ENCODE results near the gene ZNF627. TPM values are rescaled to one million over a fixed set of nuclear protein-coding genes. Genes with fewer than 3 reads are reported as not detected.
"Not testable (repeated sequence)": the region's sequence is repeated elsewhere in the genome, so short reads cannot be mapped to it uniquely, and the experiment has no call there.

ZNF627 gene
- total RNA-seq, 2 experiments from 2014 or later: 6.1 to 6.5 TPM

DNA sequence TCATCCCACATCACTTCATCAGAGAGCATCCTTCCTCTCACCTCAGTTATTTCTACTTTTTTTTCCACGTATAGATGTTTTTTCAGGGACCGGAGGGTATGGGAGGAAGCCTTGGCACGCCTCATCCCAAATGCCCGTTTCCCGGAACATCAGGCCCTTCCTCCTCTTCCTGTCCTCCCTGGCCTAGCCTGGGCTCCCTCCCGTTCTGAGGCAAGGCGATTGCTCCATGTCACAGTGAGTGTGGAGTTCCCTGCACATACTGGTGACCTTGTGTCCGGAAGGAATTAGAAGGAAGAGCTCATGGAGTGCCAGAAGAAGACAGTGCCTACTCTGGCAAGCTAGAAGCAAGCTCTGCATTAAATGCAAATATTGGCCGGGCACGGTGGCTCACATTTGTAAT lies 1.1 kb upstream of the ZNF627 start:
- POLR2A ChIA-PET: interaction anchor here (0.8 kb wide), 1 partner anchor 60 kb away, joined by 3 read pairs; no protein-coding TSS in a partner anchor

DNA sequence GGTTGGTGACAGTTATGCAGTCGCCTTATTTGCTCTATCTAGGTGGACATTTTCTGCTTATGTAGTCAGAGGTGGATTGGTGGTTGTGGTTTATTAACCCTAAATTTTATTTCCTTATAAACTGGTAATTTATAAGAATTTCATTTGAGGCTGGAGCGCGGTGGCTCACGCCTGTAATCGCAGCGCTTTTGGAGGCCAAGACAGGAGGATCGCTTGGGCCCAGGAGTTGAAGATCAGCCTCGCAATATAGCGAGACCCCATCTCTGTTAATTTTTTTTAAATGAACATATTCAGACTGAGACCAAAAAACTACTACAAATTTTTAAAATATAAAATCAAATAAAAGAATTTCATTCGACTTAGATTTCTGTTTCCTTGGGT lies 810 bp downstream of the ZNF627 start:
- Mint-ChIP-seq H3K9me3 (no peaks in the 10 kb centered on the region), H3K36me3 (ENCODE audit: low read depth) (peaks cover 18% of the 10 kb centered on the region), H3K4me1 (ENCODE audit: low read depth) (peaks cover 30% of the 10 kb centered on the region), H3K4me3 (peak overlapping the region; percentile 88), H3K27me3 (no peaks in the 10 kb centered on the region), H3K27ac (peak overlapping the region; percentile 80)
- ChIA-PET CTCF (interaction anchor here (0.9 kb wide), 1 partner anchor 62 kb away, joined by 3 read pairs; no protein-coding TSS in a partner anchor), POLR2A (interaction anchor here (0.5 to 1.2 kb wide), 5 partner anchors 16 to 70 kb away, joined by 3 to 6 read pairs (median 3); no protein-coding TSS in a partner anchor)
- ATAC-seq (no peak), DNase-seq (no peak)
- TF ChIP-seq, protein P1, sequence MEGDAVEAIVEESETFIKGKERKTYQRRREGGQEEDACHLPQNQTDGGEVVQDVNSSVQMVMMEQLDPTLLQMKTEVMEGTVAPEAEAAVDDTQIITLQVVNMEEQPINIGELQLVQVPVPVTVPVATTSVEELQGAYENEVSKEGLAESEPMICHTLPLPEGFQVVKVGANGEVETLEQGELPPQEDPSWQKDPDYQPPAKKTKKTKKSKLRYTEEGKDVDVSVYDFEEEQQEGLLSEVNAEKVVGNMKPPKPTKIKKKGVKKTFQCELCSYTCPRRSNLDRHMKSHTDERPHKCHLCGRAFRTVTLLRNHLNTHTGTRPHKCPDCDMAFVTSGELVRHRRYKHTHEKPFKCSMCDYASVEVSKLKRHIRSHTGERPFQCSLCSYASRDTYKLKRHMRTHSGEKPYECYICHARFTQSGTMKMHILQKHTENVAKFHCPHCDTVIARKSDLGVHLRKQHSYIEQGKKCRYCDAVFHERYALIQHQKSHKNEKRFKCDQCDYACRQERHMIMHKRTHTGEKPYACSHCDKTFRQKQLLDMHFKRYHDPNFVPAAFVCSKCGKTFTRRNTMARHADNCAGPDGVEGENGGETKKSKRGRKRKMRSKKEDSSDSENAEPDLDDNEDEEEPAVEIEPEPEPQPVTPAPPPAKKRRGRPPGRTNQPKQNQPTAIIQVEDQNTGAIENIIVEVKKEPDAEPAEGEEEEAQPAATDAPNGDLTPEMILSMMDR (IDR thresholded peaks at IDR 0.05): no peak
- intact Hi-C loops (cut with micrococcal nuclease): loop anchor here (5.0 kb wide), 1 partner anchor 71 kb away; the partner anchor contains the start of gene ECSIT

More for the DNA sequence above, 1.1 kb upstream of the ZNF627 start:
- ATAC-seq: no peak
- Mint-ChIP-seq H3K4me3 (peak overlapping the region; percentile 88), H3K27me3 (no peaks in the 10 kb centered on the region), H3K27ac (peak overlapping the region; percentile 89), H3K4me1 (ENCODE audit: low read depth) (peaks cover 26% of the 10 kb centered on the region), H3K9me3 (no peaks in the 10 kb centered on the region), H3K36me3 (ENCODE audit: low read depth) (peaks cover 11% of the 10 kb centered on the region)
- TF ChIP-seq, protein P1 (IDR thresholded peaks at IDR 0.05): no peak
- DNase-seq: no peak
- CTCF ChIA-PET: no interaction called here
- intact Hi-C loops (cut with micrococcal nuclease): loop anchor here (5.0 kb wide), 1 partner anchor 69 kb away; the partner anchor contains the start of gene ECSIT

DNA sequence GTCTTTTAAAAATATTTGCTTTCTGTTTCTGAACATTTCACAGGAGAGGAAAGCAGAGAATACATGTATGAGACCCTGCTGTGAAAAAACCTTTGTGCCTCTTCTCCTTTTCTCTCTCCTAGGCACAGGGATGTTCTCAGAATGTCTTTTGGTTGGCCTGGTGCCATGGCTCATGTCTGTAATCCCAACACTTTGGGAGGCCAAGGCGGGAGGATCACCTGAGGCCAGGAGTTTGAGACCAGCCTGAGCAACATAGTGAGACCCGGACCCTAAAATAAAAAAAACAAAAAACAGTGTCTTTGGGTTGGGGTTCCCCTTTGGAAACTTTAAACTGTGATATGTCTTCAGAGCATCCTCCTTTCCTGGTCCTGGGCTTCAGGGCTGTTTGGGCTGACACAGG lies 1.5 kb downstream of the ZNF627 start:
- H3K27ac Mint-ChIP-seq: no peak overlapping the region
- POLR2A ChIA-PET: interaction anchor here (0.6 to 0.8 kb wide), 2 partner anchors 38 to 59 kb away, joined by 3 read pairs; no protein-coding TSS in a partner anchor
- H3K9me3 Mint-ChIP-seq: no peaks in the 10 kb centered on the region
- peak overlapping the region; percentile 88 for H3K4me3 Mint-ChIP-seq
- CTCF ChIA-PET: interaction anchor here (1.0 kb wide), 1 partner anchor 11 kb away, joined by 3 read pairs; no protein-coding TSS in a partner anchor
- ATAC-seq: no peak
- intact Hi-C loops (cut with micrococcal nuclease): loop anchor here (5.0 kb wide), 1 partner anchor 71 kb away; the partner anchor contains the start of gene ECSIT
- H3K4me1 Mint-ChIP-seq (ENCODE audit: low read depth): peaks cover 30% of the 10 kb centered on the region
- no peak for DNase-seq
- H3K27me3 Mint-ChIP-seq: no peaks in the 10 kb centered on the region
- TF ChIP-seq, protein P1 (IDR thresholded peaks at IDR 0.05): no peak
- peaks cover 19% of the 10 kb centered on the region for H3K36me3 Mint-ChIP-seq (ENCODE audit: low read depth)

DNA sequence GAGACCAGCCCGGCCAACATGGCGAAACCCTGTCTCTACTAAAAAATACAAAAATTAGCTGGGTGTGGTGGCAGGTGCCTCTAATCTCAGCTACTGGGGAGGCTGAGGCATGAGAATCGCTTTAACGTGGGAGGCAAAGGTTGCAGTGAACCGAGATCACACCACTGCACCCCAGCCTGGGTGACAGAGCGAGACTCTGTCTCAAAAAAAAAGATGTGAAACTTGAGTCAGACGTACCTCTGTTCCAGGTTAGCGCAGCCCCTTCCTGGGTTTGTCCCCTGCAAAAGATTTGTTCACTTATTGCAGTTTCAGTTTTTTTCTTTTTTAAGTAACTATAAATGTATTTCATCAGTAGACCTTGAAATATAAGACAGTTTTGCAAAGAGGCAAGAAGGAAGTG lies 2.4 kb downstream of the ZNF627 start:
- not testable (repeated sequence) for H3K27me3 Mint-ChIP-seq, ATAC-seq, H3K27ac Mint-ChIP-seq, H3K4me3 Mint-ChIP-seq, H3K9me3 Mint-ChIP-seq
- intact Hi-C loops (cut with micrococcal nuclease): loop anchor here (5.0 kb wide), 1 partner anchor 72 kb away; the partner anchor contains the start of gene ECSIT
- POLR2A ChIA-PET: interaction anchor here (0.8 kb wide), 1 partner anchor 58 kb away, joined by 3 read pairs; no protein-coding TSS in a partner anchor
- peaks cover 29% of the 10 kb centered on the region for H3K36me3 Mint-ChIP-seq (ENCODE audit: low read depth)
- CTCF ChIA-PET: interaction anchor here (1.0 kb wide), 1 partner anchor 12 kb away, joined by 3 read pairs; no protein-coding TSS in a partner anchor
- peaks cover 30% of the 10 kb centered on the region for H3K4me1 Mint-ChIP-seq (ENCODE audit: low read depth)
- peak; percentile 28 for DNase-seq

DNA sequence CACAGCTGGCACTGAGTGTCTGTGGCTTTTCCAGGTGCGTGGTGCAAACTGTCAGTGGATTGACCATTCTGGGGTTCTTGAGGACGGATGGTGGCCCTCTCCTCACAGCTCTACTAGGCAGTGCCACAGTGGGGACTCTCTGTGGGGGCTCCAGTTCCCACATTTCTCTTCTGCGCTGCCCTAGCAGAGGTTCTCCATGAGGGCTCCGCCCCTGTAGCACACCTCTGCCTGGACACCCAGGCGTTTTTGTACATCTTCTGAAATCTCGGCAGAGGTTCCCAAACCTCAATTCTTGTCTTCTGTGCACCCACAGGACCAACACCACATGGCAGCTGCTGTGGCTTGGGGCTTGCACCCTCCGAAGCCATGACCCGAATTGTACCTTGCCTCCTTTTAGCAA lies 9.2 kb downstream of the ZNF627 start:
- H3K36me3 Mint-ChIP-seq (ENCODE audit: low read depth): peaks cover 38% of the 10 kb centered on the region
- ATAC-seq (no peak), DNase-seq (no peak)
- TF ChIP-seq, protein P1 (IDR thresholded peaks at IDR 0.05): no peak
- ChIA-PET POLR2A (no interaction called here), CTCF (no interaction called here)
- H3K4me3 Mint-ChIP-seq: no peak overlapping the region
- peaks cover 19% of the 10 kb centered on the region for H3K9me3 Mint-ChIP-seq
- peaks cover 7% of the 10 kb centered on the region for H3K4me1 Mint-ChIP-seq (ENCODE audit: low read depth)
- H3K27me3 Mint-ChIP-seq: no peaks in the 10 kb centered on the region
- intact Hi-C loops (cut with micrococcal nuclease): no loop called here
- no peak overlapping the region for H3K27ac Mint-ChIP-seq
